Amniotic epithelial cell (primary cell): Measurements from ENCODE around the gene RANBP1.
"Not testable (repeated sequence)": the region's sequence is repeated elsewhere in the genome, so short reads cannot be mapped to it uniquely, and the experiment has no call there.

Source experiments
- DNase-seq: peaks from one replicate; pipeline ENCODE4 v3.0.0-alpha.2; 2010; ENCODE audit warnings: low read depth

The RANBP1 gene

GRCh38 chr22:20115691-20116375 is at the start of gene RANBP1:
TSS of gene RANBP1 (plus strand) at chr22:20116104. CDS start at chr22:20116185, 81 bp downstream.
- no peak for DNase-seq

GRCh38 chr22:20066617-20067383 is 49.1 kb upstream of the RANBP1 start:
- no peak for DNase-seq

- not testable (repeated sequence) for DNase-seq
These were observed 48.6 kb upstream of the RANBP1 start for GRCh38 chr22:20067384-20067682.

GRCh38 chr22:20068640-20069039 is 47.3 kb upstream of the RANBP1 start:
- DNase-seq: no peak

- no peak for DNase-seq
These were observed 46.4 kb upstream of the RANBP1 start for GRCh38 chr22:20069331-20070042.

- no peak for DNase-seq
These were observed 44.4 kb upstream of the RANBP1 start for GRCh38 chr22:20071524-20071972.

GRCh38 chr22:20076627-20077172 is 39.2 kb upstream of the RANBP1 start:
- DNase-seq: no peak

GRCh38 chr22:20079745-20080444 is 36.0 kb upstream of the RANBP1 start, which contains the start of gene DGCR8:
TSS of gene DGCR8 (plus strand) at chr22:20080241. CDS start at chr22:20085964, 5,723 bp downstream.
- DNase-seq: peak; percentile 94

- DNase-seq: peak; percentile 22
These were observed 35.5 kb upstream of the RANBP1 start for GRCh38 chr22:20080445-20080775.

- DNase-seq: peak; percentile 51
These were observed 34.9 kb upstream of the RANBP1 start for GRCh38 chr22:20080776-20081654.

GRCh38 chr22:20083157-20083890 is 32.6 kb upstream of the RANBP1 start:
- no peak for DNase-seq

- no peak for DNase-seq
These were observed 31.9 kb upstream of the RANBP1 start for GRCh38 chr22:20083891-20084546.

GRCh38 chr22:20084547-20085413 is 31.1 kb upstream of the RANBP1 start:
- DNase-seq: peak; percentile 38

- DNase-seq: no peak
These were observed 30.3 kb upstream of the RANBP1 start for GRCh38 chr22:20085651-20086050.

GRCh38 chr22:20086101-20086599 is 29.8 kb upstream of the RANBP1 start:
- no peak for DNase-seq

GRCh38 chr22:20086763-20087162 is 29.1 kb upstream of the RANBP1 start:
- no peak for DNase-seq

GRCh38 chr22:20087319-20088262 is 28.3 kb upstream of the RANBP1 start:
- DNase-seq: no peak
